ENCODE results near the gene SGCA.

The SGCA gene

DNA sequence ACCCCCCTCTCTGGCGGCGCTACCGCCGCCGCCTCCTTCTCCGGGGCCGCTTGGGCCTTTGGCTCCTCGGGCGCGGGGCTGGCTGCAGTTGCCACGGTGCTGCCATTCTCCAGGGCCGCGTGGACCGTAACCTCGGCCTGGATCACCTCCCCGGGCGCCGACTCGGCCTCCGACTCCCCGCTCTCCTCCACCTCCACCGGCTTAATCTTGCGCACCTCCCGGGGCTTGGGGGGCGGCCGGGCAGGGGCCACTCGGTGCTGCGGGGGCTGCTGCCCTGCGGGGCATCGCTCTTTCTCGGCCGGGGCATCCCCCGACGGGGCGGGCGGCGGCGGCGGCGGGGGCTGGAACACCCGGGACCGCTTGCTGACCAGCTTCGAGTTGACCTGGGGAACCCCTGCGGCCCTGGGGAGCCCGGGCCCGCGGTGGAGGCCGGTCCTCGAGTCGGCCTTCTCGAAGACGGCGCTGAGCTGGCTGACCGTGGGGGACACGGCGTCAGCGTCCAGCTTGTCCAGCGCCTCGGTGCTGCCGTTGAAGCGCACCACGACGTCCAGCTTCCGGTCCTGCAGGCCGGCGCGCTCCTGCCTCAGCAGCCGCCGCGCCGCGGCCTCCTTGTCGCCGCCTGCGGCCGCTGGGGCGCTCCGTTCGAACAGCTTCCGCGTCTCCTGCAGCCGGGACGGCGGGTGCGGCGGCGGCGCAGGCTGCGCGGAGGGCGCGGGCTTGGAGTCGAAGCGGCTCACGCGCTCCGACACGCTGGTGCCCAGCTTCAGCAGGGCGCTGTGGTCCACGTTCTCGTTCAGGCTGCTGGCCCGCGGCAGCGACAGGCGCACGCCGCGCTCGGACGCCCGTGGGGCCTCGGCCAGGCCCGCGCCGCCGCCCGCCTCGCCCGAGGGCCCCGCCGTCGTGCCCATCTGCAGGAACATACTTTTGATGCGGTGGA lies 16.1 kb upstream of the SGCA start:
- DNase-seq: peak; percentile 65

DNA sequence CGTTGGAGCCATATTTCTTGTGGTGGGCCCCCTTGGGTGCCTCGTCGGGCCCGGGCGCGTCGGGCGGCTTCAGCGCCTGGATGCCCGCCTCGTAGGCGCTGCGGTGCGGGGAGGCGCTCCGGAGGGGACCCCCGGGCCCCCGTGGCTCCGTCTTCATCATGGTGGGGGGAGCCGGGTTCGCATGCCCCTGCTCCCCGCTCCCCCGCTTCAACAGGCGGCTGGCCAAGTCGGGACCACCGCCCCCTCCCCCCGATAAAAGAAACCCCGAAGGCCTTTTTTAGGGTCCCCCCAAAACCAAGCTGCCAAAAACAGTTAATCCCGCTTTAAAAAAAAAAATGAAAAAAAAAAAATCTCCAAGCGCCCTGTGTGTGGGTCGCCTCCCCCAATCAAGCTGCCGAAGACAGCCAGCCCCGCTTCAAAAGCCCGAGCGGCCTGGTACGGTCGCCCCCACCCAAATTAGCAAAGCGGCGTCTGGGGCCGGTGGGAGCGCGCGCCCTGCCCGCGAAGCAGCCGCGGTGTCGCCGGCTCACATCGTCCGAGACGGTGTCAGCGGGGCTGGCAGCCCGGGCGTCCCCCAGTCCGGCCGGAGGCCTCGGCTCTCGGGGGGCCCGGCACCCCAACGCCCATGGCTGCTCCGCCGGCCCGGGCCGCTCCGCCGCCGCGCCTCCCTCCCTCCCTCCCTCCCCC lies 15.3 kb upstream of the SGCA start, which contains the start of gene PPP1R9B:
TSS of gene PPP1R9B (minus strand) at position 324 of the 687 bp plus-strand sequence. CDS start at position 160, 164 bp downstream.
- no peak for DNase-seq

DNA sequence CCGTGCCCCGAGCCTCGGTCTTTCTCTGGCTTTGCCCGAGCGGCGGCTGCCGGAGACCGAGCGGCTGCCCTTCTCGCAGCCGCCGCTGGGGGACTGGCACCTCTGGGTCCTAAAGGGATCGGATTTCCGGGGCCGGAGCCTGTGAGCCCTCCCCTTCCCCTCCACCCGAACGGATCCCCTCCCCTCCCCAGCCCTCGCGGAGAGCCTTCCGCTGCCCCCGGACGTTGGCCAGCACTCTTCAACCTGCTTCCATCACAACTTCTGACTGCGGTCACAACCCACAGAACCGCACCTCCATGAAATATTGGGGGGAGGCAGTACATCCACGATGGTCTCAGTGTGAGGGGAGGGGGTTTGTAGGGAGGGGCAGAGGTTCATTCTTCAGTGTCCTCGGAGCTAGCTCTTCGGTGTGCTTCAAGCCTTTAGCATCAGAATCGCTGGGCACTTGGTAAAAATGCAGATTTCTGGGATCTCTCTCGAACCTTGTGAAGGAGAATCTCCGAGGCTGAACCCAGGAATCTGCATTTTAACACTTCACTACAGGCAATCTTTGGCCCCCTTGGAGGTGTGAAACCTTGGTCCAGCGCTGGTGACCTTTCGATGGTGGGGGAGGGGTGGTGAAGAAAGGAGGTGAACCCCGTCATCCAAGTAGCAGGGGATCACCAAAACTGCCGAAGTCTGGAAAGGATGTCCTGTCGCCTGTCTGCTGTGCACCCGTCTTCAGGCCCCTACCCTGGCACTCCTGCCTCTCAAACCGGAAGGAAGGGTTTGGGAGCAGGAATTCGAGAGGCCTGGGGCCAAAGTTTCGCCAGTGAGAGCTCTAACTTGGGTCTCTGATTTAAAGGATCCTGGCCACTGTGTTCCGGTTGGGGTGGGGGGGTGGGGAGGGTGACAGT lies 14.5 kb upstream of the SGCA start:
- peak; percentile 94 for DNase-seq

DNA sequence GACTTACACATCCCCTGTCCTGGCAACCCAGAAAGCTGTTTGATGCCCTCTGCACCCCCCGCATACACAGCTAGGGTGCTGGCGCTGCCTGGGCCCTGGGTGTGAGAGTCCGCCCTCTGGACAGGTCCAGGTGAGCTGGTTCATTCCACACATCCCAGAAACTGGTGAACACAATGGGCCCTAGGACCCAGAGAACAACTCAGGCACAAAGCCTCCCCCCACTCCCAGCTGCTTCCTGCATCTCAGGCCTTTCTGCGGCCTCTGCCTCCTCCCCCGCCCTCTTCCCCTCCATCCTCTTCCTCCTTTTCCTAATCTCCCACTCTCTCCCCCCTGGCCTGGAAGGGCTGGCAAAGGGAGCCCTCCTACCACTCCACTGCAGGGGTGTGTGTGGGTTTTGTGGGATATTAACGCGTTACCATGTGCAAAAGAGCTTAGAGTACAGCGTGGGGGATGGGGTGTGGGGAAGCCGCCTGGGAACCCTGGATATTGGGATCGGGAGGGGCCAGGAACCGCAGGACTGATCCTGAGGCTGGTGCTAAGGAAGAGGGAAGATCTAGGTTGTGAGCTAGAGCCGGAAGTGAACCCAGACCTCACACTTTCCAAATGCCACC lies 13.8 kb upstream of the SGCA start:
- peak; percentile 93 for DNase-seq

DNA sequence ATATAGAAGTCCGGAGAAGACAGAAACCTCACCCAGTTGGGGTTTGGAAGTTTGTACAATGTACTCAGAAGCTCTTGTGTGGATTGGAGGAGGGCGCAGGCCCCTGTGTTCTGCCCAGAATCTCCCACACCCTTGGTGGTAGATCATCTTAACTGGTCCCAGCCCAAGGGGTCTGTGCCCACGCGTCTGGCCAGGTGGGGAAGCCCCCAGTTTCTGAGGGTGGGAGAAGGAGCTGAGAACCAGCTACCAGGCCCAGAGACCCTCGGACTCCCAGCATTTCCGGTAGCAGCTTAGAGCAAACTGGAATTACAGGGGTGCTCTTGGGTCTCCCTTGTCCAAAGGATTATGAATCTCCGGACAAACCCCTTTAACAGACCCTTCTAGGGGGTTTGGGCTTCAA lies 13.1 kb upstream of the SGCA start:
- DNase-seq: no peak

DNA sequence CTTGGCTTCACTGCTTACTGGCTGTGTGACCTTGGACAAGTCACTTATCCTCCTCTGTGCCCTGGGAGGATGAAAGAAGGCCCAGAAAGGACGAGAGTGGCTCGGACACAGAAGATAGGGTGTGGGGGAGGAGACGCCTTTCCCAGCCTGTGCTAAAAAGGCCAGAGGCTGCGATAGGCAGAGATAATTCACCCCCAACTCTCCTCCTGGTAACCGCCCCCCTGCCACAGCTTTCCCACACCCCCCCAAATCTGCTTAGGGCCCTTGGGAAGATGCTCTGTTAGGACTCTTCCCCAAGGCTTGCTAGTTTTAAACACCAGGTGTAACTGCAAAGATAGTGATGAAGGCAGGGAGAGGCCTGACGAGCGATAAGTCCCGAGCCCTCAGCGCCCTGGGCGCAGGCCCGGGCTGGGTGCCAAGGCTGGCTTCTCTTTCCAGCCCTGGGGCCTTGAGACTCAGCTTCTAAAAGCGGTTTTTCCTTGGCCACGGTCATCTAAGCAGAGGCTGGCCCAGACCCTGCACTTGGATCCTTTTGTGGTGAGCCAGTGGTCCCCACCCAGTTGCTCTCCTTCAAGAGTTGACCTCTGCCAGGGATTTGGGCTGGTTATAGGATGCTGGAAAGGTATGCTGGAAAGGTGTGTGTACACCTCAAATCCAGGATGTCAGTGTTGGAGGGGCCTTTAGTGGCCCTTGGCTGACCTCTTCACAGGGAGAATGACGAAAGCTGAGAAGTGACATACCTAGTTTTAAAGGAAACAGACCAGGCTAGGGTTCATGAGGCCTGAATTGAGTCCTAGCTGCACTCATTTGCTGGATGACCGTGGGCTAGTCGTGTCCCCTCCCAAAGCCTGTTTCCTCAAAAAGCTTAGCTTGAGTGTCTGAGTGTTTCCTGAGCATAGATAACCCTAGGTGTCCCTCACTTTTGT lies 11.9 kb upstream of the SGCA start:
- DNase-seq: no peak

DNA sequence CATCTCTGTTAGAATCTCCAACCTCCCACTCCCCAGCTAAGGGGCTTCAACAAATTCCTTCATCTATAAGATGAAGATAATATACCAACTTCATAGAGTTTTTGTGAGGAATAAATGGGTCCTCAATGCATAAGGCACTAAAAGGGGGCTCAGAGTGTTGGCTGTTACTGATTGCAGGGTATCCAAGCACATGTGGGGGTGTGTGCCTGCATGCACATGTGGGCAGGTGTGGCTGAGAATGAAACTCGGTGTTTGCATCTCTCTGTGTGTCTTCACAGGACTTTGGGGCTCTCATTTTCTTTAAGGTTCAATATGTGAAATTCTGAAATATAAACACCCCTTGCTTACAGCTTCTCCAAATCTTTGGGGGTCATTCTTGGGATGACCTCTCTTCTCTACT lies 11.2 kb upstream of the SGCA start:
- DNase-seq: no peak

DNA sequence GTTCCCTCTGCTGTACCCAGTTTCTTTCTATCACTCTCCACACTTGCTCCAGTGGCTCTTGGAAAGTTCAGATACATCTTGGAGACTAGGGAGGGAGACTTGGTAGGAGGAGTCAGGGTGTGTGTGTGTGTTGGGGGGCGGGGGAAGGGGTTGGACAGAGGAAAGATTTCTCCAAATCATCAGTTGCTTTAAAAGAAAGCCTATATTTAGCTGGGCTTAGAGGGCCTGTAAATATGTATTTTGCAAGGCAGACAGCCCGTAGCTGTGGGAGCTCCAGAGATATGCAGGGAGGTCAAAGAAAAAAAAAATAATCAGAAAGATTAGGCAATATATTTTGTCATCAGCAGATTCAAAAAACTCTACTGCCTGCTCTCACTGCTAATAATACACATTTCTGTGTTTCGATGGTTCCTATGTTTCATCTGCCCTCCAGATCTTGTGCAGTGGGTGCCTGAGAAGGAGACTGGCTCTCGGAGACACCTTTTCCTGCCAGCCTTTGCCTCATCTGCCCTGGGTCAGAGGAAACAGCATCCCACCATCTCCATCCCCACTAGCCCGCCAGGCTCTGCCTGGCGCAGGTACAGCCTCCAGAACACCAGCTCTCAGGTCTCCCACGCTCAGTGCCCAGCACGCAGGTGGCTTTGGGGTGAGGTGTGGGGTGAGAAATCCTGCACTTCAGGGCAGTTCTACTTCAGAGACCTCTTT lies 10.5 kb upstream of the SGCA start:
- no peak for DNase-seq

DNA sequence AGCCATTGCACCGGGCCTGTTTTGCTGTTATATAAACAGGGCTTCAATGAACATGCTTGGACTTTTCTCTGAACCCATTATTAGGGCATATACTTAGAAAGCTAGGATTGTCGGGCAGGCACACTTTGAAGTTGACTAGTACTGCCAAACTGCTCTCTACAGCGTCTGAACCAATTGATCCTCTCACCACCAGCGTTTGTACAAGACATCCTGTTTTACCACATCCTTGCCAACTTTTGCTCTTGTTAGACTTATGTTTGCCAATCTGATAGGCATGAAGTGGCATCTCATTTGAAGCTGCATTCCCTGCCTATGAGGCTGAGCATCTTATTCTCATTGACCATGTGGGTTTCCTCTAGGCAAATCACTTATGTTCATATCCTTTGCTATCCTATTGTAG lies 7.9 kb upstream of the SGCA start:
- DNase-seq: no peak

DNA sequence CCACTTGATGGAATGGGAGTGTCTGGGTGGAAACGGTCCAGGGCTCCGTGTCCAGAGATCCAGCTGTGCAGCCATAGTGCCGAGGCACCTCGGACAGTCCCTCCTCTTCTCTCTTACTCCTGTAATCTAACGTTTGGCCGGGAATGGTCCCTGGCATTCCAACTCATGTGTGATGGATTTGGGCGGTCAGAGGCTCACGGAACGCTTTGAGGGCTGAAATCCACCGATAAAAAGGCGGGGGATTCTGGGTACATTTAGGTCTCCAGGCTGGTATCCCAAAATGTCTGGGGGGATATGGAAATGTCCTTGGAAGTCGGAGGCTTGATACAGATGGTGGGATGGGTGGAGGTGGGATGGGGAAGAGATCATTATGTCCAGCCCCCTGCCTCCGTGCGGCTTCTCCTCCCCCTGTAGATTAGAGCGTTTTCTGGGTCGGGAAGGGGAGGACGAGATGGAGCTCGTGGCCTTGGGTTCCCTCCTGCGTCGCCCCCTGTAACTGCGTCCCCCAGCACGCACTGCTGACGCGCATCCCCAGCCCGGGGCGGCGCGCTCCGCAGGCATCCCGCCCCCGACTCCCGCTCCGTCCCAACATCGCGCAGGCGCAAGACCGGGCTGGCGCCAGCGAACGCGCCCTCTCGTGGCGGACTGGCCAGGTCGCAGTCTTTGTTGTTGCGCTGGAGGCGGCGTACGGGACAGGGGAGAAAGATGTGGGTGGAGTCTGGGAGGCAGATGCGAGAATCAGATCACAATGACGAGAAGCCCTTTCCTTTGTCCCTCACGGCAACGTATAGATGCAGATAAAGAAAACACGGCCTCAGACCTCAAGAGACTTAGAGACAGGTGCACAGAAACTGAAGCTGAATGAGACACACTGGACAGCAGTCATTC lies 4.5 kb upstream of the SGCA start:
- DNase-seq: peak; percentile 92

DNA sequence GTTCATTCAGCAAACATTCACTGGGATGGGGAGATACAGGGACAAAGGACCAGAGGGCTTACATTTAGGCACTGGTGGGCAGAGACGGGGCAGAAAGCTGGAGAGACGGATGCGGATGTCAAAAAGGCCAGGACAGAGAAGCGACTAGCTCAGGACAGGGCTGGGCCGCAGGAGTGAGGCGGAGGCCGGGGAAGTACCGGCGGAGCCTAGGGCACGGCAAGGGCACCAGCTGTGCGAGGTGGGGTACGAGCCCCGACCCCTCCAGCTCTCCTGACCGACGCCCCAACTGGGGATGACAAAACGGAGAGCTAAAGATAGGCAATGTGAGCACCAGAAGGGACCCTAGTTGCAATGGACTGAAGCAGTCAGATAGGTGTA lies 3.9 kb upstream of the SGCA start:
- DNase-seq: no peak

DNA sequence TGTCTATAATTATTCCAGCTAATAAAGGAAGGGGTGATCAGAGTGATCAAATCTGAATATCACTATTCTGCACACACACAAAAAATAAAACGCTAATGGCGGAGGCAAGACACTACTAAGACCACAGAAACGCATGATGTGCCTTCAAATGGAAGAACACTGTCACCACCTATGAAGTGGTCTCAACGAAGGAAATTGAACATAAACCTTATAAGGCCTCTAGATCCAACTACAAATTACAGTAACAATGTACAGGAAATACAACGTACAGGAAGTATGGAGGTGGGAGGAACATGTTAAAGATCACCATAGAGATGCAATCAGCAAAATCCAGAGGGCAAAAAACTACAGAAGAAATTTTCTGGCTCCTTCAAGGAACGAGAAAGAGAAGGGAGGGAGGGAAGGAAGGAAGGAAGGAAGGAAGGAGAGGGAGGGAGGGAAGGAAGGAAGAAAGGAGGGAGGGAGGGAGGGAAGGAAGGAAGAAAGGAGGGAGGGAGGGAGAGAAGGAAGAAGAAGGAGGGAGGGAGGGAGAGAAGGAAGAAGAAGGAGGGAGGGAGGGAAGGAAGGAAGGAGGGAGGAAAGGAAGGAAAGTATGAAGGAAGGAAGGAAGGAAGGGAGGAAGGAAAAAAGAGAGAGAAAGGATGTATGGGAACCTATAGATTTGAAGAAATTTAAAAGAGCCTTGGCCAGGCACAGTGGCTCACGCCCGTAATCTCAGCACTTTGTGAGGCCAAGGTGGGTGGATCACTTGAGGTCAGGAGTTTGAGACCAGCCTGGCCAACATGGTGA lies 3.1 kb upstream of the SGCA start:
- no peak for DNase-seq

DNA sequence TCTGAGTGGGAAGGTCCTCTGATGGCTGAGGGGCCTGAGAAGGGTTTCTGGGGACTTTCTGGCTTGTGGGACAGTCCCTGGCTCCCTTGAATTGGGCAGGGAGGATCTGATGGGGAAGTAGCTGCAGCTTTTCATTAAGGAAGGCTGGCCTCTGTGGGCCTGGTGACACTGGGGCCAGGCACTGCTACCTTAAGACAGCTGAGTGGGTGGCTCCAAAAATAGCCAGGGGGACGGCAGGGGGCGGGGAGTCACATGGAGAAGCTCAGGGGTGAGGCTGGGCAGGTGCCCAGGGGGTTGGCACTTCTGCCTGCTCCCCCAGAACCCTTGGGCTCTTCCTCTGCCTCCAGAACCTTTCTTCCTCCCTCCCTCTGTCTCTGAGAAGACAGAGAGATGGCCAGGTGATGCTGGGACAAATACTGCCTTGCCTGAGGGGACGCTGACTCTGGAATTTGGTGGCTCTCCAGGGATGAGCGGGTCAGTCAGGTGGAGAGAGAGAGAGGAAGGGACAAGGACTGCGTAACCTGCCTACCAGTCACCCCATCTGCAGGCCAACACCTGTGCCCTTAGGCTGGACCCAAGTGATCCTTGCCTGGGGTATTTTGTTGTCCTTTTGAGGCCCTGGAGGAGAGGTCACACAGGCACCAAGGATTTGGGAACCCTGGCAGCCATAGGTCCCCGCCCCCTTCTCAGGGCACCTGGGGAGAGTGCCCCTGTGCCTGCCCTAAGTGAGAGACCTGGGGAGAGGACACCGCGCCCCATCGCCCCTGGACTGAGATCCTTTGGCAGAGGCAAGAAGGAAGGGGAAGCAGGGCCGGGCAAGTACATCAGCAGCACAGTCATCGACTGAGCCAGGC lies 1.7 kb upstream of the SGCA start:
- DNase-seq: no peak

DNA sequence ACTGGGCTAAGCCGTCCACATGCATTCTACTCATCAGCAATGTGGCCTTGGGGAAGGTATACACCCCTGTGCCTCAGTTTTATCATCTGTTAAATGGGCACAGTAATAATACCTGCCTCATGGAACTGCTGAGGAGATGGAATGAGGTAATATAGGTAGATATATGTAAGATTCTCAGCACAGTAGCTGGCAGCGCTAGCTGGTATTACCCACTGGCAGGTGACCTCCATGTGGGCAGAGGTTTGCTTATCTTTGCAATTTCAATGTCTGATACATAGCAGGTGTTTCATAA lies 1.2 kb upstream of the SGCA start:
- DNase-seq: no peak

DNA sequence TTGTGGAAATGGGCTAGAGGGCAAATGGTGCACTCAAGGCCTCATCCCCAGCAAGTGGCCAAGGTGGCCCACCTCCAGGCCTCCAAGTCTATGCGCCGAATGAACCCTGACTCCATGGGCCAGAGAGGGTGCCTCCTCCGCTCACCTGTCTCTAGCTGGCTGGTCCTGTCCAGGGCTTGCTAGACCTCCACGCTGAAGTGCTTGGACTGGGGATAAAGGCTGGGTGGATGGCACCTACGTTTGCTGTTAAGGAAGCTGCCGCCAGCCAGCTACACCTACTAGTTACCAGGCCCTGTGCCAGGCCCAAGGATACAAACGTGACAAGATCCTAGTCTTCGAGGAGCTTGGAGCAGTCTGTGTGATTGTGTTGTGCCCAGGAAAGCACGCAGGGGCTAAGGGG lies 739 bp upstream of the SGCA start:
- no peak for DNase-seq

DNA sequence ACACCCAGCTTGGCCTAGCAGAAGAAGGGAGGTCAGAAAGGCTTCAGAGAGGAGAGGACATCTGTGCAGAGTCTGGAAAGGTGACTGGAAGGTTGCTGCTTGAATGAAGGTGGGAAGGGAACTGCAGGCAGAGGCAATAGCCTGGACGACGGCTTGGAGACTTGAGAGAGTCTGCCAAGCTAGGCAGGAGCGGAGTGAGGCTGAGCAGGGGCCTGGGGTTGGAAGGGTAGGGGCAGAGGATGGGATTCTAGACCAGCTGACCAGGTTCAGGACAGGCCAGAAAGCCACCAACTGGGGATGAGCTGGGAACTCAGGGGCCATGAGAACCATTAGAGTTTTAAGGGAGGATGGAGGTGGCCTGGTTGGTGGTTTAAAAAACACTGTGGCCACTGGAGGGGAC lies 339 bp upstream of the SGCA start:
- no peak for DNase-seq

DNA sequence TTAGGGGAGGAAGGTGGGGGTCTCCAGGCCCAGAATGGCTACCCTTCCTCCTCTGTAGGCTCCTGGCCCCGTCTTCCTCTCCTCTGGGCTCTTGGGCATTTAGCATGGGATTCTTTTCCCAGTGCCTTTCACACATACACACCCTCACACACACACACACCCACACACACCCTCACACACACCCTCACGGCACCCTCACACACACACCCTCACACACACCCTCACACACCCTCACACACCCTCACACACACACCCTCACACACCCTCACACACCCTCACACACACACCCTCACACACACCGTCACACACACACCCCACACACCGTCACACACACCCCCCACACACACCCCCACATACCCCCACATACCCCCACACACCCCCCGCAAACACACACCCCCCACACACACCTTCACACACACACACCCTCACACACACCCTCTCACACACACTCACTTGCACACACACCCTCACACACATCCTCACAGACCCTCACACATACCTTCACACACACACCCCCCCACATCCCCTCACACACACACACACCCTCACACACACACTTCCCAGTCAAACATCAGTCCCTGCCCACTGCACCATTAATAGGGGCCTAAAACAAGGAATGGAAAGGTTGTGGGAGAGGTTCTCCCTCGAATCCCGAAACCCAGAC lies 845 bp downstream of the SGCA start:
- DNase-seq: no peak

DNA sequence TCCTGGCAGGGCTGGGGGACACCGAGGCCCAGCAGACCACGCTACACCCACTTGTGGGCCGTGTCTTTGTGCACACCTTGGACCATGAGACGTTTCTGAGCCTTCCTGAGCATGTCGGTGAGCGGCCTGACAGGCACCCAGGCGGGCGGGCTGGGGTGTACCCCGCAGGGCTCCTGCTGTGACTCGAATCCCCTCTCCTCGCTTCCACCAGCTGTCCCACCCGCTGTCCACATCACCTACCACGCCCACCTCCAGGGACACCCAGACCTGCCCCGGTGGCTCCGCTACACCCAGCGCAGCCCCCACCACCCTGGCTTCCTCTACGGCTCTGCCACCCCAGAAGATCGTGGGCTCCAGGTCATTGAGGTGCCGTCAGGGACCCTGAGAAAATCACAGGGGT lies 1.6 kb downstream of the SGCA start:
- DNase-seq: no peak

Measured in EL (cell line).